K562 (cell line): ENCODE measurements around the gene IQCC. TPM values are rescaled to one million over a fixed set of nuclear protein-coding genes. Genes with fewer than 3 reads are reported as not detected.
A peak's percentile ranks its signal among the peaks of the same experiment; 100 is the strongest.

ENCODE experiments used
- DLX4 ChIP-seq: fragments of 250-450 bp; sonication (Bioruptor Pico); IDR thresholded peaks from 2 replicates; pipeline ENCODE4 v1.6.1; 2021; ENCODE audit warnings: mild to moderate bottlenecking
- E2F1 ChIP-seq: sonication (generic); formaldehyde crosslinking; IDR thresholded peaks from 2 replicates; pipeline ENCODE4 v1.8.1; 2023; ENCODE audit warnings: mild to moderate bottlenecking, missing genetic modification reagents, moderate library complexity
- KDM4B ChIP-seq, 2 experiments: fragments of 450-650 bp in 1 of 2; sonication (generic) in 1 of 2; IDR thresholded peaks; 2 replicates each; pipeline ENCODE4 v1.6.1; 2016 to 2017; ENCODE audit warnings: borderline replicate concordance in 2 of 2, antibody characterized with exemption in 1 of 2, low read depth in 1 of 2, mild to moderate bottlenecking in 1 of 2
- MYBL2 ChIP-seq, 2 experiments: fragments of 450-650 bp in 1 of 2; sonication (generic) in 1 of 2; formaldehyde crosslinking in 1 of 2; IDR thresholded peaks; 2 replicates each; pipeline versions ENCODE4 v1.6.1 to v1.8.1; 2017 to 2022; ENCODE audit warnings: borderline replicate concordance in 1 of 2, inconsistent platforms in 1 of 2, low read depth in 1 of 2, mild to moderate bottlenecking in 1 of 2, missing genetic modification reagents in 1 of 2, moderate library complexity in 1 of 2
- NELFE ChIP-seq: IDR thresholded peaks from 2 replicates; pipeline ENCODE4 v1.6.1; 2011; ENCODE audit warnings: mild to moderate bottlenecking; ENCODE audit not compliant: insufficient read depth, insufficient read length
- RBBP5 ChIP-seq: fragments of 200-600 bp; sonication (generic); IDR thresholded peaks from 2 replicates; pipeline ENCODE4 v1.6.1; 2012; ENCODE audit warnings: borderline replicate concordance, mild to moderate bottlenecking, low read length, control low read depth, inconsistent platforms; ENCODE audit not compliant: insufficient read depth, poor library complexity, severe bottlenecking
- SMAD2 ChIP-seq: fragments of 150-350 bp; IDR thresholded peaks from 2 replicates; pipeline ENCODE4 v1.6.1; 2014; ENCODE audit warnings: low read depth, mild to moderate bottlenecking, low read length
- TOE1 ChIP-seq, 2 experiments: fragments of 450-650 bp in 1 of 2; sonication (generic) in 1 of 2; formaldehyde crosslinking in 1 of 2; IDR thresholded peaks; 2 replicates each; pipeline versions ENCODE4 v1.7.1 to v1.8.0; 2016 to 2022; ENCODE audit warnings: borderline replicate concordance in 2 of 2, mild to moderate bottlenecking in 2 of 2, antibody characterized with exemption in 1 of 2, inconsistent platforms in 1 of 2, low read depth in 1 of 2, missing genetic modification reagents in 1 of 2, moderate library complexity in 1 of 2
- ZBTB12 ChIP-seq: fragments of 250-450 bp; sonication (Bioruptor Pico); IDR thresholded peaks from 2 replicates; pipeline ENCODE4 v1.4.0; 2020
- ZBTB26 ChIP-seq: fragments of 450-650 bp; formaldehyde crosslinking; IDR thresholded peaks from 2 replicates; pipeline ENCODE4 v1.4.0; 2022; ENCODE audit warnings: missing genetic modification characterization
- ZNF280B ChIP-seq: fragments of 250-450 bp; sonication (Bioruptor Pico); IDR thresholded peaks from 2 replicates; pipeline ENCODE4 v1.5.1; 2021; ENCODE audit warnings: mild to moderate bottlenecking
- polyA plus RNA-seq, 8 experiments: library from polyadenylated mRNA; depleted of rRNA in 4 of 8; stranded (reverse) in 5 of 8; unstranded in 3 of 8; fragments of >200 nt; fragmentation: Nextera tagmentation in 2 of 8; fragmentation: Illumina TruSeq in 1 of 8; extraction: Ambion mirVana in 2 of 8; extraction: Trizol in 1 of 8; gene quantifications; 2 replicates each; pipeline versions ENCODE4 v1.2.1 to v1.2.3, GENCODE V29; 2011 to 2014; ENCODE audit warnings: inconsistent platforms in 1 of 8, missing spikeins in 1 of 8
- total RNA-seq, 7 experiments: library from RNA; depleted of rRNA in 6 of 7; stranded (reverse); fragments of >200 nt in 6 of 7; fragmentation: Illumina TruSeq in 2 of 7; extraction: Trizol in 2 of 7; gene quantifications; 2 replicates each; pipeline versions ENCODE4 v1.2.1 to v1.2.3, GENCODE V29; 2011 to 2021; ENCODE audit warnings: low replicate concordance in 1 of 7

IQCC gene
- total and polyA plus RNA-seq, 9 of the 15 experiments (the other 6 are each of a cell fraction or from before 2014, with no cell fraction given), result 8.1 to 16.5 (median 10.7) TPM

GRCh38 chr1:32221980-32222755, 16.7 kb downstream of the IQCC start, which contains the start of the genes EIF3I and TMEM234 (continued):
- TF ChIP-seq ZBTB12 (0 out of 2 replicates have a peak, but pooled peaks have one; percentile 33), KDM4B (IDR thresholded peaks at IDR 0.05; ENCODE audit: borderline replicate concordance in 2 of 2, low read depth in 1 of 2) (peak in 1 of 2 experiments; percentile 90; a peak in 2 of 4 replicates), E2F1 (CRISPR knock-in tag) (0 out of 2 replicates have a peak, but pooled peaks have one; percentile 69), NELFE (no peak), TOE1 (IDR thresholded peaks at IDR 0.05; ENCODE audit: borderline replicate concordance) (peak; percentile 17; the same call in 1 of the 2 replicates), TOE1 (CRISPR knock-in tag; IDR thresholded peaks at IDR 0.05; ENCODE audit: borderline replicate concordance, low read depth) (no peak), MYBL2 (IDR thresholded peaks at IDR 0.05; ENCODE audit: low read depth) (no peak), MYBL2 (CRISPR knock-in tag; IDR thresholded peaks at IDR 0.05; ENCODE audit: borderline replicate concordance) (no peak), SMAD2 (no peak), ZNF280B (CRISPR knock-in tag) (no peak), DLX4 (CRISPR knock-in tag) (no peak), RBBP5 (peak; percentile 70), ZBTB26 (CRISPR knock-in tag) (no peak)
